ENCODE measurements around the gene KICS2.

DNA sequence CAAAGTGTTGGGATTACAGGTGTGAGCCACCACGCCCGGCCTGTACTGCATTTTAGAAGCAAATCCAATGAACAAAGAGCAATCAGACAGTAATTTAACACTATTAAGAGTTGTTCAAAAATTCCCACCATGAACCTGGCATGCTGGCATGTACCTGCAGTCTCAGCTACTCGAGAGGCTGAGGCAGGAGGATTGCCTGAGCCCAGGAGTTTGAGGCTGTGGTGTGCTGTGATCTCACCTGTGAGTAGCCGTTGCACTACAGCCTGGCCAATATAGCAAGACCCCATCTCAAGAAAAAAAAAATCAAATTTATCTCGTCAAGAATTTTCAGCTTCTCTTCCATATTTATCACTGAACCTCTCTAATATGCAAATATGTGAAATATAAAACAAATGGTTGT, 39.7 kb upstream of the KICS2 start:
- no peak for TF ChIP-seq EZH2 (IDR thresholded peaks at IDR 0.05; ENCODE audit: borderline replicate concordance, low read depth, low read length)
- no peak for TF ChIP-seq CTCF (IDR thresholded peaks at IDR 0.05 in 2 of 3, conservative IDR thresholded peaks at IDR 0.05 in 1 of 3; ENCODE audit: insufficient read depth in 2 of 3, low read depth in 1 of 3, low read length in 3 of 3)
- TF ChIP-seq MYC (IDR thresholded peaks at IDR 0.05; ENCODE audit: low read depth, low read length) = no peak
- no peak for TF ChIP-seq MYC (CRISPR knock-in tag; IDR thresholded peaks at IDR 0.05; ENCODE audit: borderline replicate concordance, low read depth)
- no peak for TF ChIP-seq POLR2A (conservative IDR thresholded peaks at IDR 0.05)

All from K562 (cell line).